ENCODE measurements around the gene DRP2.
"Not testable (repeated sequence)": the region's sequence is repeated elsewhere in the genome, so short reads cannot be mapped to it uniquely, and the experiment has no call there.

DNA sequence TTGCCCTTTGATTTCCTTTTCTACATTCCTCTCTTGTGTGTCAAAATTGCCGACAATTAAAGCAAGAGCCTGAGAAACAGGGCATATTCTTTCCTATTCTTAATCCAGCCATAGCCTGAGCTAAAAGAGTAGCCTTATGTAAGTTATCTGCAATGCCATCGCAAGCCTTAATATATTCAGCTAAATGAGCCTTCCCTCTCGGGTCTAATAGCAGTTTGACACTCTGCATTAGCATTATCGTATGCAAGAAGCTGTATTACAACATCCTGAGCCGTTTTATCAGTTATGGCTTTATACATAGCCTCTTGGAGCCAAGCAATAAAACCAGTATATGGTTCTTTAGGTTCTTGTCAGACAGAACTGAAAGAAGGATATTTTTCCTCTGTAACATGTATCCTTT is 31.6 kb upstream of the DRP2 start:
- TF ChIP-seq, protein P1, sequence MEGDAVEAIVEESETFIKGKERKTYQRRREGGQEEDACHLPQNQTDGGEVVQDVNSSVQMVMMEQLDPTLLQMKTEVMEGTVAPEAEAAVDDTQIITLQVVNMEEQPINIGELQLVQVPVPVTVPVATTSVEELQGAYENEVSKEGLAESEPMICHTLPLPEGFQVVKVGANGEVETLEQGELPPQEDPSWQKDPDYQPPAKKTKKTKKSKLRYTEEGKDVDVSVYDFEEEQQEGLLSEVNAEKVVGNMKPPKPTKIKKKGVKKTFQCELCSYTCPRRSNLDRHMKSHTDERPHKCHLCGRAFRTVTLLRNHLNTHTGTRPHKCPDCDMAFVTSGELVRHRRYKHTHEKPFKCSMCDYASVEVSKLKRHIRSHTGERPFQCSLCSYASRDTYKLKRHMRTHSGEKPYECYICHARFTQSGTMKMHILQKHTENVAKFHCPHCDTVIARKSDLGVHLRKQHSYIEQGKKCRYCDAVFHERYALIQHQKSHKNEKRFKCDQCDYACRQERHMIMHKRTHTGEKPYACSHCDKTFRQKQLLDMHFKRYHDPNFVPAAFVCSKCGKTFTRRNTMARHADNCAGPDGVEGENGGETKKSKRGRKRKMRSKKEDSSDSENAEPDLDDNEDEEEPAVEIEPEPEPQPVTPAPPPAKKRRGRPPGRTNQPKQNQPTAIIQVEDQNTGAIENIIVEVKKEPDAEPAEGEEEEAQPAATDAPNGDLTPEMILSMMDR (IDR thresholded peaks at IDR 0.05) = not testable (repeated sequence)
- TF ChIP-seq POLR2A (IDR thresholded peaks at IDR 0.05) = not testable (repeated sequence)
